GM12878 (cell line): Measurements from ENCODE around the gene KIF1C. TPM values are rescaled to one million over a fixed set of nuclear protein-coding genes. Genes with fewer than 3 reads are reported as not detected.

Source experiments
- ATAC-seq: fragments of 200-7000 bp; cut with Tn5 transposase; 3 replicates; pipeline ENCODE4 v1.9.1; 2020; ENCODE audit warnings: mild to moderate bottlenecking, moderate library complexity
- BruUV-seq: library from RNA; stranded (reverse); fragments of 400-500 nt; replicated peaks from 2 replicates; lab custom pipeline; 2021; lab: Mats Ljungman, UMichigan
- CTCF ChIA-PET: fragments of 300-600 bp; sonication (Branson Sonifier 250); formaldehyde crosslinking; extraction: SDS; loops from one replicate; lab custom pipeline; 2021; ENCODE audit warnings: inconsistent platforms; lab: Yijun Ruan, JAX
- POLR2A ChIA-PET: fragments of 350-600 bp; formaldehyde crosslinking; extraction: SDS; loops from one replicate; lab custom pipeline; 2021; ENCODE audit warnings: inconsistent platforms; lab: Charles Lee
- RAD21 ChIA-PET: fragments of 300-600 bp; sonication (Branson Sonifier 250); formaldehyde crosslinking; loops from one replicate; lab custom pipeline; 2023; ENCODE audit warnings: antibody characterized with exemption; ENCODE audit not compliant: unreplicated experiment; lab: Charles Lee
- SMC1A ChIA-PET: fragments of 300-600 bp; sonication (Branson Sonifier 250); formaldehyde crosslinking; loops from one replicate; lab custom pipeline; 2023; ENCODE audit not compliant: unreplicated experiment, uncharacterized antibody; lab: Charles Lee
- DNase-seq: peaks from one replicate; pipeline ENCODE4 v3.0.0-alpha.2; 2011; ENCODE audit warnings: low read depth, low spot score
- FAIRE-seq: peaks from 3 replicates; lab custom pipeline; 2011; peaks lifted over from hg19 to GRCh38; lab: Jason Lieb, UNC
- H2AFZ ChIP-seq: 2 replicates; pipeline ENCODE4 v1.6.0; 2011; ENCODE audit warnings: low read depth, low read length, control low read depth; ENCODE audit not compliant: control insufficient read depth
- H3K27ac ChIP-seq: 2 replicates; pipeline ENCODE4 v1.5.1; 2011; ENCODE audit warnings: control low read depth; ENCODE audit not compliant: control insufficient read depth, insufficient read depth
- H3K27me3 ChIP-seq, 2 experiments: replicated peaks in 1 of 2; 2 replicates each; pipeline versions ENCODE4 v1.6.0 to v1.6.1; 2011; ENCODE audit warnings: low read length in 1 of 2; ENCODE audit not compliant: control insufficient read depth in 2 of 2, insufficient read depth in 2 of 2
- H3K36me3 ChIP-seq, 2 experiments: 2 replicates each; pipeline ENCODE4 v1.5.1; 2011; ENCODE audit warnings: low read length in 1 of 2; ENCODE audit not compliant: control insufficient read depth in 2 of 2, insufficient read depth in 2 of 2
- H3K4me1 ChIP-seq: 2 replicates; pipeline ENCODE4 v1.6.1; 2011; ENCODE audit warnings: mild to moderate bottlenecking, low read length, moderate library complexity, mixed read lengths; ENCODE audit not compliant: control insufficient read depth, insufficient read depth
- H3K4me2 ChIP-seq: 2 replicates; pipeline ENCODE4 v1.6.0; 2011; ENCODE audit warnings: control low read depth; ENCODE audit not compliant: control insufficient read depth, insufficient read depth
- H3K4me3 ChIP-seq: fragments of 200-600 bp; sonication (generic); 2 replicates; pipeline ENCODE4 v1.5.1; 2016
- H3K79me2 ChIP-seq: 2 replicates; pipeline ENCODE4 v1.6.0; 2011; ENCODE audit warnings: low read length; ENCODE audit not compliant: control insufficient read depth, insufficient read depth
- H3K9ac ChIP-seq: 2 replicates; pipeline ENCODE4 v1.8.0; 2011; ENCODE audit warnings: low read length, control low read depth, mixed read lengths; ENCODE audit not compliant: control insufficient read depth, insufficient read depth
- H3K9me3 ChIP-seq: replicated peaks from 3 replicates; pipeline ENCODE4 v1.5.1; 2011; ENCODE audit warnings: mild to moderate bottlenecking, low read length; ENCODE audit not compliant: control insufficient read depth, insufficient read depth
- H4K20me1 ChIP-seq: 2 replicates; pipeline ENCODE4 v1.6.0; 2011; ENCODE audit not compliant: control insufficient read depth, insufficient read depth
- ASH2L ChIP-seq: fragments of 300-600, 200-600 bp; sonication (generic); IDR thresholded peaks from 2 replicates; pipeline ENCODE4 v1.6.1; 2017; ENCODE audit warnings: low read depth, mild to moderate bottlenecking, borderline replicate concordance
- ATF7 ChIP-seq: fragments of 450-650 bp; IDR thresholded peaks from 2 replicates; pipeline ENCODE4 v1.6.1; 2016; ENCODE audit warnings: low read depth, mild to moderate bottlenecking
- BCL11A ChIP-seq: IDR thresholded peaks from 2 replicates; pipeline ENCODE4 v1.6.1; 2011; ENCODE audit warnings: low read depth, low read length
- DPF2 ChIP-seq: fragments of 450-650 bp; IDR thresholded peaks from 2 replicates; pipeline ENCODE4 v1.6.1; 2017; ENCODE audit warnings: mild to moderate bottlenecking
- EGR1 ChIP-seq, 2 experiments: IDR thresholded peaks; 1 replicate in 1 of 2; 2 replicates in 1 of 2; pipeline ENCODE4 v1.6.1; 2011 to 2012; ENCODE audit warnings: low read depth in 2 of 2, low read length in 2 of 2, borderline replicate concordance in 1 of 2, mild to moderate bottlenecking in 1 of 2, moderate library complexity in 1 of 2
- ESRRA ChIP-seq: IDR thresholded peaks from 2 replicates; pipeline ENCODE4 v1.6.1; 2012; ENCODE audit warnings: mild to moderate bottlenecking, low read length, improper control_type of control experiment
- JUND ChIP-seq: IDR thresholded peaks from 2 replicates; pipeline ENCODE4 v1.6.1; 2012; ENCODE audit warnings: low read depth, mild to moderate bottlenecking, low read length, improper control_type of control experiment, moderate library complexity
- POLR2A ChIP-seq: IDR thresholded peaks from 2 replicates; pipeline ENCODE4 v1.6.1; 2011; ENCODE audit warnings: low read depth, mild to moderate bottlenecking, low read length
- POU2F2 ChIP-seq: IDR thresholded peaks from 3 replicates; pipeline ENCODE4 v1.6.1; 2011; ENCODE audit warnings: low read depth, mild to moderate bottlenecking, low read length, borderline replicate concordance
- RUNX3 ChIP-seq: IDR thresholded peaks from 2 replicates; pipeline ENCODE4 v1.6.1; 2012; ENCODE audit warnings: low read length, inconsistent platforms
- SIX5 ChIP-seq: IDR thresholded peaks from 2 replicates; pipeline ENCODE4 v1.6.1; 2011; ENCODE audit warnings: mild to moderate bottlenecking, low read depth, low read length, moderate library complexity; ENCODE audit not compliant: severe bottlenecking
- SMC3 ChIP-seq: IDR thresholded peaks from 2 replicates; pipeline ENCODE4 v1.6.1; 2011; ENCODE audit warnings: low read length, improper control_type of control experiment, borderline replicate concordance
- TAF1 ChIP-seq: IDR thresholded peaks from 2 replicates; pipeline ENCODE4 v1.6.1; 2011; ENCODE audit warnings: mild to moderate bottlenecking, low read depth, low read length, borderline replicate concordance
- TCF12 ChIP-seq: IDR thresholded peaks from 2 replicates; pipeline ENCODE4 v1.6.1; 2011; ENCODE audit warnings: low read depth, mild to moderate bottlenecking, low read length
- ZNF217 ChIP-seq: fragments of 450-650 bp; IDR thresholded peaks from 2 replicates; pipeline ENCODE4 v1.6.1; 2017; ENCODE audit warnings: antibody characterized with exemption, mild to moderate bottlenecking
- WGBS: methylation state at CpG from one replicate; pipeline ENCODE4 v1.1.6; 2016; ENCODE audit warnings: low lambda C conversion rate; ENCODE audit not compliant: insufficient replicate concordance, insufficient coverage; ENCODE audit errors: missing lambda C conversion rate; 5-methylcytosine and 5-hydroxymethylcytosine counted together
- in situ Hi-C: fragments of 300-500 bp; cut with MboI; formaldehyde crosslinking; loops from 9 replicates; pipeline ENCODE4 v1.14.3; 2018; ENCODE audit warnings: mixed read lengths
- intact Hi-C: fragments of 100-400 bp; cut with micrococcal nuclease; formaldehyde crosslinking; loops from one replicate; pipeline ENCODE4 v1.14.2; 2022; ENCODE audit not compliant: unreplicated experiment
- polyA plus RNA-seq, 11 experiments: library from polyadenylated mRNA; depleted of rRNA in 4 of 11; unstranded in 6 of 11; stranded (reverse) in 5 of 11; fragments of >200 nt; fragmentation: Nextera tagmentation in 4 of 11; fragmentation: Illumina TruSeq in 1 of 11; extraction: Ambion mirVana in 4 of 11; extraction: Trizol in 1 of 11; gene quantifications; 1 replicate in 1 of 11; 2 replicates in 10 of 11; pipeline versions ENCODE4 v1.2.1 to v1.2.3, GENCODE V29; 2011 to 2016; ENCODE audit warnings: inconsistent platforms in 2 of 11, missing spikeins in 2 of 11, low read depth in 1 of 11
- total RNA-seq, 4 experiments: library from RNA; depleted of rRNA in 3 of 4; stranded (reverse); fragments of >200 nt in 3 of 4; fragmentation: Illumina TruSeq in 1 of 4; extraction: Trizol in 1 of 4; gene quantifications; 2 replicates each; pipeline versions ENCODE4 v1.2.1 to v1.2.3, GENCODE V29; 2013 to 2021
- TF ChIP-seq, protein P1 (sequence below): fragments of 450-650 bp; IDR thresholded peaks from 2 replicates; pipeline ENCODE4 v1.6.1; 2016; ENCODE audit warnings: mild to moderate bottlenecking, moderate library complexity, borderline replicate concordance

The KIF1C gene
- total and polyA plus RNA-seq, 10 of the 15 experiments (the other 5 are each of a cell fraction or from before 2014, with no cell fraction given) = 1.4 to 65.9 (median 21.1) TPM

DNA sequence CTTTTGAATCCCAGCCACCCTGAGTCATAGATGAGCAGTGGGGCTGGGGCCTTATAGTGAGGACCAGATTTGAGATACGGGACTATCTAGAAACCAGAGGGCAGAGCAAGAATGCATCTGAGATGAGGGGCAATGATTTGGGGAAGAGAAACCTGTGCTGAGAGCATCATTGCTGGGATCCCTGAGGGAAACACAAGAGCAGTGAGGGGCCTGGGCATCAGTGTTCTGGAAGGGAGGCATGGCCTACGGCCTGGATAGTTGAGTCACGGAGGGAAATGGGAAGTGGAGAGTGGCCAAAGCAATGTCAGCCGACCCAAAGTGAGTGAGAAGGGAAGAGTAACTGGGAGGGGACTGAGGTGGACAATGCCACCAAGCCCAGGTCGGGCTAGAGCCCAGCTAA is 15.4 kb upstream of the KIF1C start (continued):
- TF ChIP-seq BCL11A = no peak
- no peak for TF ChIP-seq DPF2
- TF ChIP-seq POU2F2 = no peak

DNA sequence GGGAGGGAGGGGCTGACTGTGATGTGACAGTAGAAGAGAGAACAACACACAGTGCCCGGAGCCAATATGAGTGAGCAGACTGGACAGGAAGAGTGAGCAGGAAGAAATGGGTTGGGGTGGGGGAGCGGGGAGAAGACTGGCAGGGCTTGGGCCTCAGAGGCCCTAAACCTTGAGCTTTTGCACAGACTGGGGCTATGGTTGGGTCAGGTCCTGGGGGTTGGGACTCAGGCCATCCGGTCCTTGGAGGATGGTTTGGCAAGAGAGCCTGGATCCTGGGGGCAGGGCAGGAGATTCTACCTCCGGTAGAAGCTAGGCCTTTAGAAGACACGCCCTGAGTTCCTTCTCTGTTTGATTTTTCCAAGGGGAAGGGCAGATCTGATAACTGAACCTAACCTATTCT is 11.3 kb upstream of the KIF1C start:
- no peak for TF ChIP-seq ASH2L
- TF ChIP-seq TAF1 = no peak
- TF ChIP-seq, protein P1, sequence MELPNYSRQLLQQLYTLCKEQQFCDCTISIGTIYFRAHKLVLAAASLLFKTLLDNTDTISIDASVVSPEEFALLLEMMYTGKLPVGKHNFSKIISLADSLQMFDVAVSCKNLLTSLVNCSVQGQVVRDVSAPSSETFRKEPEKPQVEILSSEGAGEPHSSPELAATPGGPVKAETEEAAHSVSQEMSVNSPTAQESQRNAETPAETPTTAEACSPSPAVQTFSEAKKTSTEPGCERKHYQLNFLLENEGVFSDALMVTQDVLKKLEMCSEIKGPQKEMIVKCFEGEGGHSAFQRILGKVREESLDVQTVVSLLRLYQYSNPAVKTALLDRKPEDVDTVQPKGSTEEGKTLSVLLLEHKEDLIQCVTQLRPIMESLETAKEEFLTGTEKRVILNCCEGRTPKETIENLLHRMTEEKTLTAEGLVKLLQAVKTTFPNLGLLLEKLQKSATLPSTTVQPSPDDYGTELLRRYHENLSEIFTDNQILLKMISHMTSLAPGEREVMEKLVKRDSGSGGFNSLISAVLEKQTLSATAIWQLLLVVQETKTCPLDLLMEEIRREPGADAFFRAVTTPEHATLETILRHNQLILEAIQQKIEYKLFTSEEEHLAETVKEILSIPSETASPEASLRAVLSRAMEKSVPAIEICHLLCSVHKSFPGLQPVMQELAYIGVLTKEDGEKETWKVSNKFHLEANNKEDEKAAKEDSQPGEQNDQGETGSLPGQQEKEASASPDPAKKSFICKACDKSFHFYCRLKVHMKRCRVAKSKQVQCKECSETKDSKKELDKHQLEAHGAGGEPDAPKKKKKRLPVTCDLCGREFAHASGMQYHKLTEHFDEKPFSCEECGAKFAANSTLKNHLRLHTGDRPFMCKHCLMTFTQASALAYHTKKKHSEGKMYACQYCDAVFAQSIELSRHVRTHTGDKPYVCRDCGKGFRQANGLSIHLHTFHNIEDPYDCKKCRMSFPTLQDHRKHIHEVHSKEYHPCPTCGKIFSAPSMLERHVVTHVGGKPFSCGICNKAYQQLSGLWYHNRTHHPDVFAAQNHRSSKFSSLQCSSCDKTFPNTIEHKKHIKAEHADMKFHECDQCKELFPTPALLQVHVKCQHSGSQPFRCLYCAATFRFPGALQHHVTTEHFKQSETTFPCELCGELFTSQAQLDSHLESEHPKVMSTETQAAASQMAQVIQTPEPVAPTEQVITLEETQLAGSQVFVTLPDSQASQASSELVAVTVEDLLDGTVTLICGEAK = no peak
- no peak for TF ChIP-seq SMC3
- TF ChIP-seq RUNX3 = no peak
- no peak for TF ChIP-seq SIX5
- TF ChIP-seq ATF7 = no peak
- TF ChIP-seq EGR1 (IDR thresholded peaks at IDR 0.05; ENCODE audit: borderline replicate concordance in 1 of 2, low read depth in 2 of 2, low read length in 2 of 2) = no peak
- no peak for TF ChIP-seq ZNF217
- no peak for TF ChIP-seq ESRRA
- TF ChIP-seq JUND = no peak
- TF ChIP-seq TCF12 = no peak
- TF ChIP-seq POLR2A = no peak
- TF ChIP-seq, all 136 proteins: peak for 0
- no peak for DNase-seq
- Histone ChIP-seq H3K9me3 (no peaks in the 10 kb centered on the region), H3K4me1 (peaks cover 20% of the 10 kb centered on the region), H3K27ac (peak overlapping the region; percentile 55; the same call in 1 of the 2 replicates), H3K4me2 (peak overlapping the region; percentile 99), H2AFZ (no peak overlapping the region; the same call in 1 of the 2 replicates), H3K9ac (peak overlapping the region; percentile 96), H3K4me3 (peak overlapping the region; percentile 74), H4K20me1 (no peaks in the 10 kb centered on the region), H3K27me3 (no peaks in the 10 kb centered on the region), H3K36me3 (peaks cover 0 to 4% of the 10 kb centered on the region in 2 experiments; a peak in 1 of 4 replicates), H3K79me2 (peaks cover 25% of the 10 kb centered on the region)
- no peak for ATAC-seq
- FAIRE-seq = no peak
- ChIA-PET POLR2A (interaction anchor here (1.2 to 2.3 kb wide), 6 partner anchors 12 to 47 kb away, joined by 3 to 22 read pairs (median 6); partner anchors contain the start of genes INCA1, KIF1C, RNF167 and SLC25A11), RAD21 (interaction anchor here (1.0 to 3.7 kb wide), 6 partner anchors 11 to 78 kb away, joined by 3 to 15 read pairs (median 4); partner anchors contain the start of genes INCA1, KIF1C and SPAG7), SMC1A (interaction anchor here (1.2 to 2.8 kb wide), 4 partner anchors 11 to 75 kb away, joined by 4 to 13 read pairs (median 10); partner anchors contain the start of genes INCA1, KIF1C and SPAG7), CTCF (interaction anchor here (0.6 to 2.5 kb wide), 11 partner anchors 12 to 77 kb away, joined by 3 to 19 read pairs (median 3); no protein-coding TSS in a partner anchor)
- intact Hi-C loops (no loop called here), in situ Hi-C loops (no loop called here)
- 5% methylated on average over 5 of the region's 5 CpGs for WGBS
- BruUV-seq = no TSS peak
